Limb (tissue), 2 donors: ENCODE results near the gene ADAMTS20.

ENCODE experiments used
- DNase-seq, 2 donors: peaks; one replicate each; pipeline ENCODE4 v3.0.0-alpha.2; 2016; ENCODE audit errors: extremely low spot score in 2 of 2

The ADAMTS20 gene

DNA sequence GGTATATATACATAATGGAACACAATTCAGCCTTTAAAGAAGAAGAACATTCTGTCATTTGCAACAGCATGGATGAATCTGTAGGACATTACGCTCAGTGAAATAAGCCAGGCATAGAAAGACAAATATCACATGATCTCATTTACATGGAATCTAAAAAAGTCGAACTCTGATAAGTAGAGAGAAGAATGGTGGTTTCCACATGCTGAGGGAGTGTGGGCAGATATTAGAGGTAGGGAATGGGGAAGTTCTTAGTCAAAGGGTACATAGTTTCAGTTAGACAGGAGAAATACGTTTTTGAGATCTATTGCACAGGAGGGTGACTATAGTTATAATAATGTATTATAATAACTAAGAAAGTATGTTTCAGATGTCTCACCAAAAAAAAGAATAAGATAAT is 71.4 kb downstream of the ADAMTS20 start:
- DNase-seq = no peak

DNA sequence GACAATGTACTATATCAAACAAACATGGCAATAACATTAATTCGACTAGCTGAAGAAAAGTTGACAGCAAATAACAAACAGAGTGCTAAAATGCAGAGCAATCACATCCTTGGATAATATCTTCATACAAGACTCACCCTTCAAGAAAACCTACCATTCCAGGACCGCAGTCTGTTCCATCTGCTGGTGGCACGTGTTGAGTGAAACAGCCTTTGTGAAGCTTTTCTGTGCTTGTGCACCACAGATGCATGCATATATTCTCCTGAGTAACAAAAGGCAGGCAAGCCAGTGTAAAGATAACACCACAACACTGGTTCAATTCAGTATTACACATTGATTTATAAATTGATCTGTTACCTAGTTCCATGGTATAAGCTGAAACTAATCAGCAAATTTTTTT is 89.3 kb downstream of the ADAMTS20 start:
- no peak for DNase-seq

DNA sequence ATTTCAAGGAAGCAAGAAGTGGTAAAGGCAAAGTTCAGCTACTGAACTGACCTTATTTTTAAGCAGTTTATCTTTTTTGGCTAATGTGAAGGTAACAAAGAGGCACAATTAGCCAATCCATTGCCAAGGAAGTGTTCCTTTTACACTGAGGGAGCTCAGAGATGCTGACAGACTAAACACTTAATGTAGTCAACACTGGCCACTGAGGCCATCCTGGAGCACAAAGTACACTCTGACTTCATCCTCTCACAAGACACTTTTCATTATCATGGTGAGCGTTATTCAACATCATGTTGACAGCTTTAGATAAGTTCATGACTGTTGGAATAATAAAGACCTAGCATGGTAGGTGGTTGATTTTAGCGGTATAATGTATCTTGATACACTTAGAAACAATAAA is 89.9 kb downstream of the ADAMTS20 start:
- no peak for DNase-seq

GRCh38 chr12:43459285-43459684 is 92.7 kb downstream of the ADAMTS20 start:
- no peak for DNase-seq

GRCh38 chr12:43453761-43454160 is 98.2 kb downstream of the ADAMTS20 start:
- no peak for DNase-seq

- peak; percentile 12 to 56 for DNase-seq
Measured at GRCh38 chr12:43444940-43445564, 107.0 kb downstream of the ADAMTS20 start.

DNA sequence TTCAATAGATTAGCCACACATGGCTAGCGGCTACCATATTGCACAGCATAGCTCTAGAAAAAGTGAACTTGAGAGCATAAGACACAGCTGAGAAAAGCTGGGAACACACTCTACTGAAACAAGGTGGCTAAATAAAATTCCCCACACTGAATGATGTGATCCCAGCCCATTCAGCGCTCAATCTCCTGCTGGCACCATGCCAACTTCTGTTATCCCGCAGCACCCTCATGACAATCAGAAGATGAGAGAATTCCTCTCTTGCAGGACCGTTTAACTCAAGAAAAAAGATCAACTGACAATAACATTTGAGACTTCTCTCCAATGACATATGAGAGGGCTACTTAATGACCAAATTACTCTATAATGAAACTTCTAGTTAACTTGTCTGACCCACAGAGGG is 115.4 kb downstream of the ADAMTS20 start:
- no peak for DNase-seq

DNA sequence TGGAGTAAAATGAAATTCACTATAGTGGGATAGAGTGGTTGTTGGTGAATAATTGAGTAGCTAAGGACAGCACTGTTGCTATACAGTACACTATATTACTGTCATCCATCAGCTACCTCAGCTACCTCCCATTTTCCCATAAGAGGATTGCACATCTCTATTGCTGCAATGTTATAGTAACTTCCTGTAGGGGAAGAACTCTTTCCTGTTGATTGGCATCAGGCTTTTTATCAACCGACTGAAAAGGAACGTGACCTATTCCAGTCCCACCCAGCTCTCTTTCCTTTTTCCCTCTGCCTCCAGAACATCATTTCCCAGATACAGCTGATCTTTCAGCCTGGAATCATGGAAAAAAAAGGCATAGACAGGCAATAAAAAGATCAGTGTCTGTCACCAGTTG is 117.4 kb downstream of the ADAMTS20 start:
- DNase-seq = no peak

DNA sequence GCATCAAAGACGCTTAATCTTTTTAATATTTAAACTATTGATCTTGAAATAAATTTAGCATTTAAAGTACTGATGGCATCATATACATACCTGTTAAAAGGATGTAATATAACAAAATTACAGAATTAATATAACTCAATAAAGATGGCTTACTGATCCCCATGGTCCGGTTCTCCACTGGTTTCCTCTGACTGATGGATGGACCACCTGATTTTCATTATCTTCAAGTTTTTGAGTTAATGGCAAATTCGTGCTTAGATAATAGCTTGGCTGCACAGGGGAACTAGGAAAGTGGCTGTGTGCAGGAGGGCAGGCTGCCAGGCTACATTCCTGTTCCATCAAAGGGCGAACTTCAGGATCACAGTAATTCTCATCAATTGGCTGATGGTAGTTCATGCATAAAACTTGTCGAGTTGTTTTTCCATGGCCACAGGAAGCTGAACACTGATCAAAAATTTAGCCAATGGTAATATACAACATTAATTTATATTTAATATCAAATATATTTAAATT is 123.9 kb downstream of the ADAMTS20 start:
- no peak for DNase-seq

DNA sequence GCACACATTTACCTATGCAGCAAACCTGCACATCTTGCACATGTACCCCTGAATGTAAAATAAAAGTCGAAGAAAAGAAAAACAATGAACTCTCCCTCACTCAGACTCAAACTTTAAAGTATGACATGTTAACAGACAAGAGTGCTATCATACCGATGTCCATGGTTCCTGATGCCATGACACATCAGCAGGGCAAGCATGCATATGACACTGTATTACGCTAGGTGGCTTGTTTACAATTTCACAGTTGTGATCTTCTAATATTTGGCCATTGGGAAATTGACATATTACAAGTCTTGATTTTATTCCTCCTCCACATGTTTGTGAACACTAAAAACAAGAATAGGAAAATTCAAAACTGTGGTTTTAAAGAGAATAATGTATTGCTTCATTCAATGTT is 126.6 kb downstream of the ADAMTS20 start:
- DNase-seq = no peak

DNA sequence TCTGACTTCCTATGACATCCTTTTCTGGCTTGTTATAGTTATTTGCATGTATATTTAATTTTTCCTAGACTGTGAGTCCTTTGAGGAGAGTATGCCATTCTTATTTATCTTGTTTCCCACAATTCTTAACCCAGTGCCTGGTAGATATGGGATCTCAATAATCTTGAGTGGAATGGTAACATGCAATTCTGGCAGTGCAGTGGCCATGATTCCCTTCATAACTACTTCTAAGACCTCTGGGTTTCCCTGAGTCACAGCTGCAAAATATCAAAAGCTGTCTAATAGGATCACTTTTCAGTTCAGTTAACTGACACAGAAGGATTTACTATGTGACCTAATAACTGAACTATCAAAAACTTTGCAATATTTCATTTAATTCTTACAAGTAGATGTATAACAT is 135.0 kb downstream of the ADAMTS20 start:
- DNase-seq = no peak

DNA sequence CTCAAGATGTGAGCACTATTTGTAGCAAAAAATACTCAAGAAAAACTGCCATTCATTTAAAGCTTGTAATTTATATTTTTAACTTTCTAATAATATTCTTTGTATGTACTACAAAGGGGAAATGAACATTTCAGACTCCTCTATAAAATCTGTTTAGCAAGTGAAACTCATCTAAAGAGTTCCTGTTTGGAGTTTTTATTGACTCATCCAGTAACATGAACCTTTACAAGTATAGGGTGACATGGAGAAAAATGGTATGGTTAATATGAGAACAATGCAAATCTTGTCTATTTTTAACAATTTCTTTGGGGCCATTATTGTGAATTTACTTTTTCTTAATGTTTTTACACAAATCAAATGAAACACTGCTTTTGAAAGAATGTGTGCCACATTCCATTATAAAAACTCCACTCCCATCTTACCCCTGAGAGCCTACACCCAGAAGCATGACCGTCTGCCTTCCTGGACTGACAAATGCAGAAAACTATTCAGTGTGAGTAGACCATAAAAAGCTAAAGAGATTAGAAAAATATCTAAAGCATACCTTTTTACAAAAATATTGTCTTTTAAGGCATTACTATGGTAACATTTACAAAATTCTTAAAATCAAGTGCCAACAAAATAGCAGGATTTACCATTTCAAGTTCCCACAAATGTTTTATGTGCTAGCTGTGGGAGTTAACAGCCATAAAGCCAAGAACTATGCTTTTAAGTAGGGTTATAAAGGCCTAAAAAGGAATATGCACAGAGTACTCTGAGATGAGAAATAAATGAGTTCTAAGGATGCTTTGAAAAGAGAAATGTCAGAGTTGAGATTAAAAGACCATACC is 144.0 kb downstream of the ADAMTS20 start:
- DNase-seq = no peak

DNA sequence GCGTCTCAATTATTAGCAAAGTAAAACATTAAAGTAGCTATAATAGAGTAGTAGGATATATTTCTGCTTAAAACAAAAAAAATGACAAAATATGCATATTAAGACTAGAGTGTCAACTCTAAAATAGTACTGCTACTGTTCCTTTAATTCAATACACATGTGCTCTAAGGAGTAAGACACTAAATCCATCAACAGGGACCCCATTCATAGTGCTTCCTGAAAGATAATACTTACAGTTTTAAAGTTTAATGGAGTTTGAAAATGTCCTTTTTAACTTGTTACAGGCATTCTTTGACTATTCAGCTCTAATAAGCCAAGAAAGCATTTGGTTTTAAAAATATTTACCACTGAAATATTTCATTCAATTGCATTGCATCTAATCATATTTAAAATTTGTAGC is 145.2 kb downstream of the ADAMTS20 start:
- DNase-seq = no peak

DNA sequence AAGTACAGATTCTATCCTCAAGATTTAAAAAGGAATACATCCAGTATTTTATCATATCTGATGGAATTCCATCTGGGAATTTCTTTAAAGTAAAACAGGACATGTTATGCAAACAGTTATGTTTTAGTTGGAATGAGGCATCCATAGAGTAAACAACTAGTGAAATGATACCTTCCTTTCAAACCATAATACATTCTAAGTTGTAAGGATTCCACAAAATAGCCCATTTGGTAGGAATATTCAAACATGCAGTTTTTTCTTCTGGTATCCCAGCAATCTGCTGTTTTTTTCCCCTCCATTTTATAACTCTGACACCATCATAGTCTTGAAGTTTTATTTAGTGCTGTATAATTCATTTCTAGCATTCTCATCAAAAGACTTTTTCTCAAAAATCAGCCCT is 149.6 kb downstream of the ADAMTS20 start:
- no peak for DNase-seq

DNA sequence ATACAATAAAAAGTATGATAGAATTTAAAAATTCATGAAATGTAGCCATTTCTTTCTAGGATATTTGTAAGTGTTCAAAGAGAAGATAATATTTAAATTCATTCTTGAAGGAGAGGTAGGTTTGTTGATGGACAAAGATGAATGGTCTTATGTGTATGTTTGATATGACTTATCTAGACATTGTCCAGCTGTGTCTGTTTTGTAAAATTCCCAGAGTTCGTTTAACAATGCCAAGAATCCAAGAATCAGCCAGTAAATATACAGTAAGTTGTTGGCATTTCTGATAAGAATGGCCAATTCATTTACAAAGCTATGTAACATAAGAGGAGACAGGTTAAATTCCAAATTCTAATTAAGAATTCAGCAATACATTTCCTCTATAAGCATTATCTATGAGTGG is 150.9 kb downstream of the ADAMTS20 start:
- no peak for DNase-seq

- DNase-seq = no peak
Measured at GRCh38 chr12:43396671-43397070, 155.3 kb downstream of the ADAMTS20 start.

DNA sequence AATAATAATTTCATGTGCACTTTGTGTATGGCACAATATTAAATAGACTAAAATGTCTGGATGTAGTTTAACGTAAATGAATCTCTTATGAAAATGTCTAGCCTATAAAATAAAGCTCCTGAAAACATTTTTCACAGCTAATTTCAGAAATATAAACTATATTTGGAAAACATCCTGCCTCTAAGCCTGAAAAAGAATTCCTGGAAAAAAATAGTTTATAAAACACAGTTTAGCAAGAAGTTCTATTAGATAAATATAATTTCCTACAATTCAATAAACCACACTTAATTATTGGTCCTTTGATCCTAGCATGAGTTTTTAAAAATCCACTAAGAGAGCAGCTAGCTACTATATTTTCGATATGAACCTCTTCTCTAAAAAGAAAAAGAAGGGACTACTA is 159.9 kb downstream of the ADAMTS20 start:
- DNase-seq = no peak

- DNase-seq = no peak
Measured at GRCh38 chr12:43381879-43382278, 170.1 kb downstream of the ADAMTS20 start.

- DNase-seq = no peak
Measured at GRCh38 chr12:43378448-43378847, 173.6 kb downstream of the ADAMTS20 start.

- DNase-seq = no peak
Measured at GRCh38 chr12:43370263-43370662, 181.7 kb downstream of the ADAMTS20 start.

GRCh38 chr12:43362910-43363694 is 188.9 kb downstream of the ADAMTS20 start:
- no peak for DNase-seq

GRCh38 chr12:43361031-43361710 is 190.8 kb downstream of the ADAMTS20 start:
- DNase-seq = peak in 1 of 2 donors; percentile 14
